OCI-LY3 (cell line): ENCODE results near the gene TMEM253.

Source experiments
- CTCF ChIP-seq: fragments of 200-600, 300-600 bp; sonication (generic); IDR thresholded peaks from 2 replicates; pipeline ENCODE4 v1.5.1; 2014; ENCODE audit warnings: antibody characterized with exemption, low read length, low read depth
- EZH2phosphoT487 ChIP-seq: fragments of 200-600 bp; shearing (Covaris generic); IDR thresholded peaks from 2 replicates; pipeline ENCODE4 v1.6.1; 2018; ENCODE audit warnings: antibody characterized with exemption, mixed run types, low read depth

DNA sequence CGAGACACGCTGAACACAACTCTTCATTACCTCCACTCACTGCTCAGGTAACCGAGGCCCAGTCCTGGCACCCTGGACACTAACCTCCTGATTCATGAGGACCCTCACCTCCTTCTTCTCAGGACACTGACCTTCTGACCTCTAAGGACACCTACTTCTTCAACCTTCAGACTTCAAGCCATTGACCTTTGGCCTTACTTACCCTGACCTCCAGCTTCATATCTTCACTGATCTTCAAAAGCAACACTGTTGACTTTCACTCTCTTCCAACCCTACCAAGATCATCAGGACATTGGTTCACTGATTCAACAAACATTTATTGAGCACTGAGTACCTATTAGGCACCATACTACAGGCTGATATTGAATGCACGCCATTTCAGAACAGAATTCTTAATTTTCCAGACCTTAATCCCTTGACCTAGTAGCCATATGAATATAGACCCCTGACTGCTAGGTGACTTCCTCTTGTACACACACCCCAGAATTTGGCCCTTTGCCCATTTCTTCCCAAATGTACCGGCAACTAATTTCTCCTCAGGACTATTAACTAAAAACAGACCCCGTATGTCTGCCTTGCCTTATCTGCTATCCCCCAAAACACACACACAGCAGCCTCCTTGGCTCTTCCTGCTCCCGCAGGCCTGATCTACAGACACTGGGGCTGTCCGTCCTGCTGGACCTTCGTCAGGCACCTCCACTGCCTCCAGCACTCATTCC lies 25.0 kb upstream of the TMEM253 start:
- no peak for TF ChIP-seq CTCF
- no peak for TF ChIP-seq EZH2phosphoT487
